HG03108 (cell line): Measurements from ENCODE around the gene ZNF331.

Source experiments
- ATAC-seq: cut with Tn5 transposase; IDR thresholded peaks from one replicate; pipeline ENCODE4 v1.9.1; 2021; ENCODE audit warnings: moderate library complexity; ENCODE audit not compliant: unreplicated experiment

Gene ZNF331

GRCh38 chr19:53520547-53521372 lies 17.2 kb upstream of the ZNF331 start:
- ATAC-seq, result peak; percentile 98

GRCh38 chr19:53521373-53522202 lies 16.4 kb upstream of the ZNF331 start:
- no peak for ATAC-seq

GRCh38 chr19:53525922-53526321 lies 12.0 kb upstream of the ZNF331 start:
- no peak for ATAC-seq

GRCh38 chr19:53530622-53531021 lies 7.3 kb upstream of the ZNF331 start:
- no peak for ATAC-seq

GRCh38 chr19:53531457-53531856 lies 6.5 kb upstream of the ZNF331 start:
- ATAC-seq, result no peak

- ATAC-seq, result no peak
Measured at GRCh38 chr19:53532362-53532761, 5.6 kb upstream of the ZNF331 start.

GRCh38 chr19:53536225-53536548 lies 1.8 kb upstream of the ZNF331 start:
- ATAC-seq, result no peak

DNA sequence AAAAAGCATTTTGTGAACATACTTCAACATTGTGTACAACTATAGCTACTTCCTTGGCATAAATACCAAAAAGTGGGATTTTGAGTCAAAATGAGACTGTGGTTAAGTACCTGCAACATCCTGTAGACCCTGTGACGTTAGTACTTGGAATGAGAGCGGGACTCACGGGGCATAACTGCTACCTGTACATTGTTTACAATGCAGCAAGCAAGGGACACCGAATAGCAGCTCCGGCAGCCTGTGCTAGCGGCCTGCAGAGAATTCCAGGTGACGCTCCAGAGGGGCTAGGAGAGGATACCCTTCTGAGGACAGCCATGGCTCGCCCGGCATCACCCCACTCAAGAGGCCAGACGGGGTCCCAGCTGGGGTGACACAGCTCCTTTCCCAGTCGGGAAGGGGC lies 824 bp upstream of the ZNF331 start:
- ATAC-seq, result no peak

DNA sequence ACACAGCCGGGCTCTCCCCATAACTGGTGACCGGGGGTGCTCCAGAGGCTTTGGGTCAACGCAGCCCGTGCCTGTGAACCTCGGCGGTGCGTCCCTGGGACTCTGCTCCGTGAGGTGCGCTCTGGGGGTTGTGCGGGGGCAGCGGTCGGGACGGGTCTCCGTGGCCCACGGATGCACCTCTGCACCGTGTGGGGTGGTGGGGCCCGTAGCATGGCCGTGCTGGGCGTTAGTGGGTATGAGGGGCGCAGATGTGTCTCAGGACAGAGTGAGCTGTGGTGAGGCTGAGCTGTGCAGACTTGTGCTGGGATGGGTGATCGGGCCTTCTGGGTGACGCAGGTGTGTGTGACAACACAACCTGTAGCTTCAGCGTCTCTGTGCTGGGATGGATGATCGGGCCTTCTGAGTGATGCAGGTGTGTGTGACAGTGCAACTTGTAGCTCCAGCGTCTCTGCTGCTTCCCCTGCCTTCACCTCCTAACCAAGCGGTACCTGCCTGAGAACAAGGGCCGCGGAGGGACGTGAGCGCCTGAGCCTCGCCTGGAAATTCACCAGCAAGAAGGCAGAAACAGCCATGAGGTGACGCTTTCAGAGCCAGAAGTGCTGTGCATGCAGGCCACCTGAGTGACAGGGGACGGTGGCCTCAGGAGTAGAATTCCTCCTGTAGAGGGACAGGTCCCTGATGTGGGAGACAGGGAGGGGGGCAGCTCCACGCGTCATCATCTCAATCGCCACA lies 599 bp downstream of the ZNF331 start:
- no peak for ATAC-seq

DNA sequence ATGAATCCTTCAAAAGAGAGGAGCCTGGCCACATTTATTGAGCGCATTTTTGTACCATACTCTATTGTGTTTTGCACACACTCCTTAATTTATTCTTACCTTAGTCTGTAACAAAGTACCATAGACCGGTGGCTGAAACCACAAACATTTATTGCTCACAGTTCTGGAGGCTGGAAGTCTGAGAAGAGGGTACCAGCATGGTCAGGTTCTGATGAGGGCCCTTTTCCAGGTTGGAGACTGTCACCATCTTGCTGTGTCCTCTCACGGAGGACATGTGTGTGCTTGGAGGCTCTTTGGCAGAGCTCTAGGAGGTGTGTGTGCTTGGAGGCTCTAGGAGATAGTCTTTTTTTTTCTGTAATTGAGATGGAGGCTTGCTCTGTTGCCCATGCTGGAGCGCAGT lies 2.1 kb downstream of the ZNF331 start:
- no peak for ATAC-seq

DNA sequence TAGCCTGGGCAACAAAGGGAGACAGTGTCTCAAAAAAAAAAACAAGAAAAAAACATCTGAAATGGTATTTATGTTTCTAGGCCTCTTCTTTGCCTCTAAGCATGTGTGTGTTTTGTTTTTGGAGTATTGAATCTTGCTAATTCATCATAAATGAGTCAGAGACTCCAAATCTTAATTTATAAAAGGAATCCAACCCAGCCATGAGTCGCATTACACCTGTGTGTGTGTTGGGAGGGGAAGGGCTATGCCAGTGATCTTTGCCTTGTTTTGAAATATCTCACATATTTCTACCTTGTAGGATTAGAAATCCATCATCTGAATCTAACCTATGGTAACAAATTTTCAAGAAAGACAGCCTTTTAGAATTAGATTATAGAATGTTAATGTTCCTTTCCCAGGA lies 4.0 kb downstream of the ZNF331 start:
- ATAC-seq, result no peak

DNA sequence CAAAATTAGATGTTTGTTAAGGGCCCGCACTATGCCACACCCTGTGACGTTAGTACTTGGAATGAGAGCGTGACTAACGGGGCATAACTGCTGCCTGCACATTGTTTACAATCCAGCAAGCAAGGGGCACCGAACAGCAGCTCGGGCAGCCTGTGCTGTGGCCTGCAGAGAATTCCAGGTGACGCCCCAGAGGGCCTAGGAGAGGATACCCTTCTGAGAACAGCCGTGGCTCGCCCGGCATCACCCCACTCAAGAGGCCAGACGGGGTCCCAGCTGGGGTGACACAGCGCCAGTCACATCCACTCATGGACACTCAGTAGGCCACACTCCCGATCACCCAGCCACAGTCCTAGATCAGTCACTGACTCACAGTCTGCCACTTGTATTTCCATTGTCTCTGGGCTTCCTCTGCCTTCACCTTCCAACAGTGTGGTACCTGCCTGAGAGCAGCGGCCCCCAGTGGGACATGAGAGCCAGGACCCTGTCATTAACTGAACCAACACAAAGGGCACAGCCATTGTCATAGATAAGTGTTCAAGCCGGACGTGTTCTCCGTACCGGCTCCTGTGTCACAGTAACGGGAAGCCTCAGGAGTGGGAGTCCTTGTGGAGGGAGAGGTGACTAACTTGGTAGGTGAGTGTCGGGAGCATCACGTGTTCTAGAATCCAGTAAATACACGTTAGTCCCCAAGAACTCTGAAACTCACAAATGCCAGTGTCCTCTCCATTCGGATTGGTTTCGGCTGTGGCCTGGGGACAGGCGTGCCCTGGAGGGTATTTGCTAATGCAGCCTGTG lies 7.5 kb downstream of the ZNF331 start:
- ATAC-seq, result no peak

DNA sequence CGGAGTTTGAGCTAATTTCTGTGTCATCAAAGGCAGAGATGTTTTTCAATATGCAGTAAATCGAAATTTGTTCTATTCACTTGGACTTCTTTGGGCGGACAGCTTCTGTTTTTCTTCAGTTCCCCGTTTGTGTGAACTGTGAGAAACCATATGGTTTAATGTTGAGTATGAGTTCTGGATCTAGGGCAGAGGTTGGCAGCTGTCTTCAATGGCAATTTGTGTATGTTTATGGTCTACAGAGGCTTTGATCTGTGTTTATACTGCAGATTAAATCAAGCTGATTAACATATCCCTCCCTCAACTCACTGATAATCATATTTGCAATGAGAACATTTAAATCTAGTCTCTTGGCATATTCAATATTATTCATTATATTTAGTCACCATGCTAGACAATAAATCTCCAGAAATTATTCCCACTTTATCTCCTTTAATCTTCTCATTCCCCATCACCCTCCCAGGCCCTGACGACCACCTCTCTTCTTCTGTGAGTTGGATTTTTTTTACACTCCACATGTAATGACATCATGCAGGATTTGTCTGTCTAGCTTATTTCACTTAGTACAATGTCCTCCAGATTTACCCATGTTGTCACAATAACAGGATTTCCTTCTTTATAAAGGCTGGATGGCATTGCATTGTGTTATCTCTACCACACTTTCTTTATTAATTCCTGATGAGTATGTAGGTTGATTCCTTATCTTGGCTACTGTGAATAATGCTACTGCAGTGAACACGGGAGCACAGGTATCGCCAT lies 9.0 kb downstream of the ZNF331 start:
- no peak for ATAC-seq

DNA sequence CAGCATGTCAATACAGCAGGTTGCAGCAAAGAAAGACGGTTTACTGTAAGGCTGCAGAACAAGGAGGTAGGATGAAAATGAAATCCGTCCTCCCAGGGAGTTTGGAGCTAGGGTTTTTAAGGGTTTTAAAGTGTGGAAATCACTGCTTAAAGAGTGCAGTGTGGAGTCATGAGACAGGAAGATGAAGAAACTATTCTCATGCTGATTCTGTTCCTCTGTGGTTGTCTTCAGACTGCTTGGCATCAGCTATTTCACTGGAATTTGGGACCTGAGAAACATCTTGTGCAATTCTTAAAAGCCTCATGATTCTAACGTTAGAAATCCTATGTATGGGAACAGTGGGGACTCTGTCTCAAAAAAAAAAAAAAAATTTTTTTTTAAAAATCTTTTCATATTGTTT lies 11.4 kb downstream of the ZNF331 start:
- ATAC-seq, result no peak

GRCh38 chr19:53552001-53552721 lies 14.2 kb downstream of the ZNF331 start:
- no peak for ATAC-seq

DNA sequence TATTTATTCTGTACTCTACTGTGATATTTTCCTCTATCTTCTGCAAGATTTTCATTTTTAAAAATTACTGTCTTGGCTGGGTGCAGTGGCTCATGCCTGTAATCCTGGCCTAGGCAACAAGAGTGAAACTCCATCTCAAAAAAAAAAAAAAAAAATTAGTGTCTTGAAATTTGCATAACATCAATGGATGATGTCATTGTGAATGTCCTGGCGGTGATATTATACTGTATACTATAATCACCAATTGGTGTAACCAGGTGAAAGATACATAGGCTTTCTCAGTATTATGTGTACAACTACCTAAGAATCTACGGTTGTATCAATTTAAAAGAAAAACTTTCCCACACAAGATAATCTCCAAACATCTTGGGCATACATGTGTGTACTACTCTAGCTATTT lies 15.2 kb downstream of the ZNF331 start:
- no peak for ATAC-seq

GRCh38 chr19:53553865-53554791 lies 16.2 kb downstream of the ZNF331 start:
- peak; percentile 58 for ATAC-seq

DNA sequence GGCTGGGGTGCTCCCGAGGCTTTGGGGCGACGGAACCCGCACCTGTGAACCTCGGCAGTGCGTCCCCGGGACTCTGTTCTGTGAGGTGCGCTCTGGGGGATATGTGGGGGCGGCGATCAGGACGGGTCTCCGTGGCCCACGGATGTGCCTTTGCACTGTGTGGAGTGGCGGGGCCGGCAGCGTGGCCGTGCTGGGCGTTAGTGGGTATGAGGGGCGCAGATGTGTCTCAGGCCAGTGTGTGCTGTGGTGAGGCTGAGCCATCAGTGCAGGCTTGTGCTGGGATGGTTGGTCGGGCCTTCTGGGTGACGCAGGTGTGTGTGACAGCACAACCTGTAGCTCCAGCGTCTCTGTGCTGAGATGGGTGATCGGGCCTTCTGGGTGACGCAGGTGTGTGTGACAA lies 16.9 kb downstream of the ZNF331 start:
- ATAC-seq, result peak; percentile 10
